Stimulated activated CD8-positive, alpha-beta memory T cell treated with anti-CD3 and anti-CD28 coated beads, Interleukin-4, amount 100 ng/mL, for 48 hours (primary cell): ENCODE measurements around the gene VEGFB.

Experiments
- DNase-seq: peaks from one replicate; pipeline ENCODE4 v3.0.0-alpha.2; 2020

Gene VEGFB

GRCh38 chr11:64233913-64234586 lies at the start of gene VEGFB:
Gene VEGFB, plus strand, starts transcription at chr11:64234584. Its CDS starts 250 bp downstream, at chr11:64234834.
- DNase-seq = peak; percentile 76

- no peak for DNase-seq
Observed at GRCh38 chr11:64185175-64185692, 49.1 kb upstream of the VEGFB start.

DNA sequence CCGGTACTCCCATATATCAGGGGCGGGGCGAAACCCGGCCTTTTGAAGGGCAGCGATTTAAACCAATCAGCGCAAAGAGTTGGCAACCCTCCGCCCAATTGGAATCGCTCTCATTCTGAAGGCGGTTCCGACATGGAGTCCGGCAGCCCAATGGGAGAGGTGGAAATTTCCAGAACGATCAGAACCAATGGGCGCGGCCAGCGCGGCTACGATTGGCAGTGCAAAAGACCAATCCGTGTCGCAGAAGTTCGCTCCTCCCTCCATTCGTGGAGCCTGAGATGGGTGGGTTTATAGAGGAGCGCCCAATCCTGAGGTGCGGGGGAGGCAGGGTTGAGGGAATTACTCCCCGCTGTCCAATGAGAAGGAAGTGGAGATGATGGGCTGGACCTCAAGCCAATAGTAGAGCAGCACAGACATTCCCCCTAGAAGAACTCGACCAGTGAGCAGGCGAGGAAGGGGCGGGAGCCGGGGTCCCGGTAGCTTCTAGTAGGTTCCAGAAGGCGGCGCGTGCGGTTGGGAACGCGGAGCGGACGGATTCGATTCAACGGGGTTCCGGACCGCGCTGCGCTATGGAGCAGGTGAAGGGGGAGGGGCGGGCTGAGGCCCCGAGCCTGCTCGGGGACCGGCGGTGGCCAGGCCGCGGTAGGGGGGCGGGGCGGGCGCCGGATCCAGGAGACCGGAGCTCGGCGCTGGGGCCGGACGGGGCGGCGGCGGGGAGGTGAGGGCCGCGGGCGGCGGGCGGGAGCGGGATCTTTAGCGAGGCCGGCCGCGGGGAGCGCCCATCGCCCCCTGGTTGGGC lies 48.5 kb upstream of the VEGFB start, which contains the start of gene STIP1:
TSS of gene STIP1 (plus strand) at position 479 of the 799 bp plus-strand sequence. CDS start at position 570, 91 bp downstream.
- DNase-seq = peak; percentile 99

- peak; percentile 67 for DNase-seq
Observed at GRCh38 chr11:64186492-64187165, 47.8 kb upstream of the VEGFB start.

DNA sequence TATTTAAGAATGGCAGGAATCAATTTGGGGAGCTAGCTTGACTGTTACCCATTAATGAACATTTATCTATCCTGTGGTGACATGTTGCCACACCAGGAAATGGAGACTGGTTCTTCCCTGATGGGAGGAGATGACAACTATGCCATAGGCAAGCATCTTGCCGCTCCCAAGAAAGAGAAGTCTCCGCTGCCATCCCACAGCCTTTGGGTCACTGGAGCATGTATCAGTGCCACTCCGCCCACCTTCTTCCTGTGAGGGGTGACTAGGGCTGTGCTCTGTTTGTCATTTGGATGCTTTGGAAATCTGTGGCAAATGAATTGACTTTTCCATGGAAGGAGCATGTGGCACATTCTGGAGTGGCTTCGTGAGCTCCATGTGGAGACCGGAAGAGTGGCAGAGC lies 42.0 kb upstream of the VEGFB start:
- no peak for DNase-seq

- no peak for DNase-seq
Observed at GRCh38 chr11:64196626-64197025, 37.8 kb upstream of the VEGFB start.

- no peak for DNase-seq
Observed at GRCh38 chr11:64198511-64198910, 35.9 kb upstream of the VEGFB start.

DNA sequence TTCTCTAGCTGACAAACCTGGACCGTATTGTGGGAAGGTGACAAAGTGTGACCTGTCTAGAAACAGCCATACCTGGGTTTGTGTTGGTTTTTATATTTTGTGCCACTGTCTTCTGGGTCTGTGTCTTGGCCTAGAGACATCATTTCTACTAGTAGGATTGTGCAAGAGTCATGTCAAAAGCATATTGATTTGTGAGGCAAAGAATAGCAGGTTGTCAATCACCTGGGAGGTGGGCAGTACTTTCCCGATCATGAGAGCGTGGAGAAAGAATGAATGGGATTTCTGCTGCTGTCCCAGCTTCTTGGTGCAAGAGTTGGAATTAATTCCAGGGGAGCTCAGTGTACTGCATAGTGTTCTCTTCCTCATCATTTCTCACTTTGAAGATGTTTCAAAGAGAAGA lies 32.8 kb upstream of the VEGFB start:
- no peak for DNase-seq

- no peak for DNase-seq
Observed at GRCh38 chr11:64202992-64203391, 31.4 kb upstream of the VEGFB start.

GRCh38 chr11:64203421-64204079 lies 30.8 kb upstream of the VEGFB start:
- no peak for DNase-seq

DNA sequence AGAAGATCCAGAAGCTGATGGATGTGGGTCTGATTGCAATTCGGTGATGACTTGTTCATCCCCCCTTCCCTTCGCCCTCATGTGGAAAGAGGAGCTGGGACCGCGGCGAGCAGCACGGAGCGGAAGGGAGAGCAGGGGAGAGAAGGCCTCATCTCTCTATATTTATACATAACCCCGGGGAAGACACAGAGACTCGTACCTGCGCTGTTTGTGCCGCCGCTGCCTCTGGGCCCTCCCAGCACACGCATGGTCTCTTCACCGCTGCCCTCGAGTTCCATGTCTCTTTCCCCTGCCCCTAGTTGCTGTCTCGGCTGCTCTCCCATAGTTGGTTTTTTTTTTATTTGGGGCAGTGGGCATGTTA lies 30.3 kb upstream of the VEGFB start:
- DNase-seq = no peak

DNA sequence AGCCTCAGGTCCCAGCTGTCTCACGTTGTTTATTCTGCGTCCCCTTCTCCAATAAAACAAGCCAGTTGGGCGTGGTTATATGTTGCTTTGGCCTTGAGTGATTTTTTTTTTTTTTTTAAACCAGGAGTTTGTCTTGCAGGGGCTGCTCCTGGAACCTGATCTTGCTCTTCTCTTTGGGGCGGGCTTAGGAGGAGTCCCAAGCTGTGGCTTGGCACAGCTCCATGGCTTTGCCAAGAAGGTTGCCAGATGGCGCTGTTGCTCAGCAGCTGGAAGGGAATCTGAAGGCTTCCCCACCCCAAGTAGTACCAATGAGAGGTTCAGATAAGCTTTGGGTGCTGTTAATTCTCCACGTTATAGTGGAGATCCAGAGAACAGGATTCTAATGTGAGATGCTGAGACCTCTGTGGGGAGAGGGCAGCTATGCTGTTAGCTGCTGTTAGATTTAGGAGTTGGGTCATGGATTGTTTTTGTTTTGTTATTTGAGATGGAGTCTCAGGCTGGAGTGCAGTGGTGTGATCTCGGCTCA lies 29.9 kb upstream of the VEGFB start:
- peak; percentile 84 for DNase-seq

- DNase-seq = peak; percentile 84
Observed at GRCh38 chr11:64206457-64207255, 27.7 kb upstream of the VEGFB start, which contains the start of gene FERMT3. Gene FERMT3, plus strand, starts transcription at chr11:64206721. Its CDS starts 644 bp downstream, at chr11:64207365.

GRCh38 chr11:64207256-64208085 lies 26.9 kb upstream of the VEGFB start:
- peak; percentile 89 for DNase-seq

GRCh38 chr11:64208086-64208795 lies 26.1 kb upstream of the VEGFB start:
- no peak for DNase-seq

DNA sequence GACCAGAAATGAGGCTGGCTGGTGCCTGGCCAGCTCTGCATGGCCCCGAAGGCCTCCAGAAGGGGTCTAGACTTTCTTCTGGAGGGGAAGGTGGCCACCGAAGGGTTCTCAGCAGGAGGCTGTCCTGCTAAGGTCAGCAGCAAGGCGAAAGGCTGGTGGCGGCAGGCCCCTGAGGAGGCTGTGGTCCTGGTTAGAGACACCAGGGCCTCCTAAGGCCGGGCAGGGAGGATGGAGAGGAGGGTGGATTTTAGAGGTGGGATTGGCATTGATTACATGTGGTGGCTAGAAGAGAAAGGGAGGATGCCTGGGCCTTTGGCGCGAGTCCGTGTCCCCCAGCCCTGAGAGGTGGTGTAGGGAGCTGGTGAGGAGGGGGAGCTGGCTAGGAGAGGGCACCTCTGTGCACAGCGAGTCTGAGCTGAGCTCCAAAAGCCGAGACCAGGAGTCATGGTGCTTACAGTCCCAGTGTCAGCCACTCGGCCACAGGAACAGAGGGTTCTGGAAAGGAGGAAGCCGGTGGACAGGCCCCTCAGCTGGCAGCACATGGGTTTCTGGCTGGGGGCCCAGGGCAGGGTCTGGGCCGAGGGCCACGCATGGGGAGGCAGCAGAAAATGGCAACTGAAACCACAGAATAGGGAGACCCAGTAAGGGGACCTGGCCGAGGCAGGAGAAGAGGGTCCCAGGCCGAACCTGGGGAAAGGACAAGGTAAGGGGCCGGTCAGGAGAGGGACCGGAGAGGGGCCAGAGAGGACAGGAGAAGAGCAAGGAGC lies 25.4 kb upstream of the VEGFB start:
- DNase-seq = no peak

- DNase-seq = no peak
Observed at GRCh38 chr11:64209563-64209843, 24.9 kb upstream of the VEGFB start.

- no peak for DNase-seq
Observed at GRCh38 chr11:64210301-64211020, 23.9 kb upstream of the VEGFB start.
